ENCODE measurements around the gene CNPPD1.

The CNPPD1 gene

GRCh38 chr2:219182331-219183150, 5.8 kb upstream of the CNPPD1 start:
- no peak for DNase-seq (ENCODE audit: low read depth)
- TF ChIP-seq, protein P1, sequence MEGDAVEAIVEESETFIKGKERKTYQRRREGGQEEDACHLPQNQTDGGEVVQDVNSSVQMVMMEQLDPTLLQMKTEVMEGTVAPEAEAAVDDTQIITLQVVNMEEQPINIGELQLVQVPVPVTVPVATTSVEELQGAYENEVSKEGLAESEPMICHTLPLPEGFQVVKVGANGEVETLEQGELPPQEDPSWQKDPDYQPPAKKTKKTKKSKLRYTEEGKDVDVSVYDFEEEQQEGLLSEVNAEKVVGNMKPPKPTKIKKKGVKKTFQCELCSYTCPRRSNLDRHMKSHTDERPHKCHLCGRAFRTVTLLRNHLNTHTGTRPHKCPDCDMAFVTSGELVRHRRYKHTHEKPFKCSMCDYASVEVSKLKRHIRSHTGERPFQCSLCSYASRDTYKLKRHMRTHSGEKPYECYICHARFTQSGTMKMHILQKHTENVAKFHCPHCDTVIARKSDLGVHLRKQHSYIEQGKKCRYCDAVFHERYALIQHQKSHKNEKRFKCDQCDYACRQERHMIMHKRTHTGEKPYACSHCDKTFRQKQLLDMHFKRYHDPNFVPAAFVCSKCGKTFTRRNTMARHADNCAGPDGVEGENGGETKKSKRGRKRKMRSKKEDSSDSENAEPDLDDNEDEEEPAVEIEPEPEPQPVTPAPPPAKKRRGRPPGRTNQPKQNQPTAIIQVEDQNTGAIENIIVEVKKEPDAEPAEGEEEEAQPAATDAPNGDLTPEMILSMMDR (IDR thresholded peaks at IDR 0.05; ENCODE audit: insufficient read depth, low read depth, low read length, missing control alignments), result no peak
- no peak overlapping the region for H3K4me3 ChIP-seq (ENCODE audit: low read depth, low read length)

DNA sequence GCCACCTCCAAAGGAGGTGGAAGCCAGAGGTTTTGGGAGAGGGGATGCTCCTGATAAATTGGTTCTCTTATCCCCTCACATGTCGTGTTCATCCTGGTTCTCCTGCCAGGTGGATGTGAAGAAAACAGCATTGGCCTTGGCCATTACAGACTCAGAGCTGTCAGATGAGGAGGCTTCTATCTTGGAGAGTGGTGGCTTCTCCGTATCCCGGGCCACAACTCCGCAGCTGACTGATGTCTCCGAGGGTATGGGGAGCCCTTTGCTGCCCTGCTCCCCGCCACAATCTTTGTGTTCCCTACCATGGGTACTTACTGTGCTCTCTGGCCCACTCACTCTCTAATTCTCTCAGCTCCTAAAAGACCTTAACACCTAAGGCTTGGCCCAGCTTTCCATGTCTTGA, 4.8 kb upstream of the CNPPD1 start:
- no peak for DNase-seq (ENCODE audit: low read depth)
- H3K4me3 ChIP-seq (ENCODE audit: low read depth, low read length), result no peak overlapping the region
- TF ChIP-seq, protein P1 (IDR thresholded peaks at IDR 0.05; ENCODE audit: insufficient read depth, low read depth, low read length, missing control alignments), result no peak

- DNase-seq (ENCODE audit: low read depth), result no peak
- TF ChIP-seq, protein P1 (IDR thresholded peaks at IDR 0.05; ENCODE audit: insufficient read depth, low read depth, low read length, missing control alignments), result no peak
Measured at GRCh38 chr2:219180961-219181360, 4.2 kb upstream of the CNPPD1 start.

GRCh38 chr2:219179601-219180465, 3.1 kb upstream of the CNPPD1 start:
- H3K4me3 ChIP-seq (ENCODE audit: low read depth, low read length), result no peak overlapping the region
- no peak for DNase-seq (ENCODE audit: low read depth)
- TF ChIP-seq, protein P1 (IDR thresholded peaks at IDR 0.05; ENCODE audit: insufficient read depth, low read depth, low read length, missing control alignments), result no peak

More at GRCh38 chr2:219180961-219181360, 4.2 kb upstream of the CNPPD1 start:
- H3K4me3 ChIP-seq (ENCODE audit: low read depth, low read length), result no peak overlapping the region

DNA sequence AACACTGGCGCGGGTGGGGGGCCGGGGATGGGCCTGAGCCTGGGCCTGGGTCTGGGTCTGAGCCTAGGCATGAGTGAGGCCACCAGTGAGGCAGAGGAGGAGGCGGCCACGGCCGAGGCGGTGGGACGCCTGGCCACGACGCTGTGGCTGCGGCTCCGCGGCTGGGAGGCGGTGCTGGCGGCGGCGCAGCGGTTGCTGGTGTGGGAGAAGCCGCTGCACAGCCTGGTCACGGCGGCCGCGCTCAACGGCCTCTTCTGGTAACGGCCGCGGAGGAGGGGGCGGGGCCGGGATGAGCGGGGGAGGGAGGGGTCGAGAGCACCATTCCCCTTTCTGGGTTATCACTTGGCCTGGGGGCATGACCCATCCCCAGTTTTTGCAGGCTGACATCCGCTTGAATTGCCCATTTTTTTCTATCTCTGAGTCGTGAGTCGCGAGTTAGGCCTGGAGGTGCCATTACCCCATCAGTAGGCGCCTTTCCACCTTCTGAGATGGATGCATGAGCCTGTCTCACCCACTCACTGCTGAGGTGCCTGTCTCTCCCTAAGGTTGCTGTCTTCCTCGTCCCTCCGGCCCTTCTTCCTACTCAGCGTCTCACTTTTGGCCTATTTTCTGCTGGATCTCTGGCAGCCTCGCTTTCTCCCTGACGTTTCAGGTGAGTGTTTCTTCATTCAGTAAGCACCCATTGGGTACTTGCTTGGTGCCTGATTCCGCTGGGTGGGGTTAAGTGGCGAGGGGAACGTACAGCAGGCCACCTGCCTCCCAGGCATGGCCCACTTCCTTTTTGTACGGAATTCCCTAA, 1.9 kb upstream of the CNPPD1 start:
- peak overlapping the region; percentile 85 for H3K4me3 ChIP-seq (ENCODE audit: low read depth, low read length)
- TF ChIP-seq, protein P1 (IDR thresholded peaks at IDR 0.05; ENCODE audit: insufficient read depth, low read depth, low read length, missing control alignments), result no peak
- DNase-seq (ENCODE audit: low read depth), result peak; percentile 47

DNA sequence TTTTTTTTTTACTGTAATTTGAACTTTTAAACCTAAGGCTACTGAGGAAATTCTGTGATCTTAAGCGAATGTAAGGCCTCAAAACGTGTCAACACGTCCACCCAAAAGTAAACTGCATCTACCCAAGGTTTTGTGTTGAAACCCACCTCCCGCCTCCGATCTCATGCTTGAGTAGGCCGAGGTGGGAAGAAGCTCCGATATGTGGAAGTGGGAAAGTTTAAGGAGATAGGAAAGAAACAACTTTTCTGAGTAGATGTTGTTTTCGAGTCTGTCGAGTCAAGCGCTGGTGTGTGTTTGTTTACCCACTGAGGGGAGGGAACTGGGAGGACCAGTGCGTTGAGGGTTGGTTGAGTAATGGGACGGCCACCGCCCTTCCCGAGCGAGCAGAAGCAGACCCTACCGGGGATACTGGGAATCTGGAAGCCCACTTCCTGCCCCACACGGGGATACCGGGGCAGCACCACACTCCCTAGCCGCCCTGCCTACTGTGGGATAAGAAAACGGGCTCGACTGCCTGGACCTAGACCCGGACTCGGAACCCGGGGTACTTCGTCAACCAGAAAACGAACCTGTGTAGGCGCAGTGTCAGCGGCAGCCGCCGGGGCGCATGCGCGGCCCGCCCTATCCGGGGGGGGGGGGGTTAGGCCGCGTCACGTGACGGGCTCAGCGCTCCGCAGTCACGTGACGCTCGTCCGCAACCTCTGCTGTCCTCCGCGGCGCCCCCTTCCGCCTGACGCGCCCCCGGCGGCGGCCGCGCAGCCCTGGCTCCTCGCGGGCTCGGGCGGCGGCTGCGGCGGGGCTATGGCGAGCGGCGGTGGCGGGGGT, 1.0 kb upstream of the CNPPD1 start, which contains the start of gene RETREG2:
TSS of gene RETREG2 (plus strand) at position 724 of the 825 bp plus-strand sequence. CDS start at position 802, 78 bp downstream.
- TF ChIP-seq, protein P1 (IDR thresholded peaks at IDR 0.05; ENCODE audit: insufficient read depth, low read depth, low read length, missing control alignments), result peak; percentile 46

More for the DNA sequence above, 1.0 kb upstream of the CNPPD1 start, which contains the start of gene RETREG2:
- peak; percentile 97 for DNase-seq (ENCODE audit: low read depth)
- H3K4me3 ChIP-seq (ENCODE audit: low read depth, low read length), result peak within 1 kb of the TSS; percentile 88
